ENCODE measurements around the gene ASCC3.

Gene ASCC3

DNA sequence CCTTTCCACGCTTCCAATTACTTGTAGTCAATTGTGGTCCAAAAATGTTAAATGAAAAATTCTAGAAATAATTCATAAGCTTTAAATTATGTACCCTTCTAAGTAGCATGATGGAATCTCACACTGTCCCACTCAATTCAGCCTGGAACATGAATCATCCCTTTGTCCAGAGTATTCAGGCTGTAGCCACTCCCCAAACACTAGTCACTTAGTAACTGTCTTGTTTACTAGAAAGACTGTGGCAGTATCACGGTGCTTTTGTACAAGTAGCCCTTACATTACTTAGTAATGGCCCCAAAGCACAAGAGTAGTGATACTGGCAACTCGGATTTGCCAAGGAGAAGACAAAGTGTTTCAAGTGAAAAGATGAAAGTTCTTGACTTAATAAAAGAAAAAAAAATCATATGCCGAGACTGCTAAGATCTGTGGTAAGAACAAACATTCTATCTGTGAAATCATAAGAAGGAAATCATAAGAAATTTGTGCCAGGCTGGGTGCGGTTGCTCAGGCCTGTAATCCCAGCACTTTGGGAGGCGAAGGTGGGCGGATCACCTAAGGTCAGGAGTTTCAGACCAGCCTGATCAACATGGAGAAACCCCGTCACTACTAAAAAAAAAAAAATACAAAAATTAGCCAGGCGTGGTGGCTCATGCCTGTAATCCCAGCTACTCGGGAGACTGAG lies 247.9 kb downstream of the ASCC3 start:
- no peak for DNase-seq

DNA sequence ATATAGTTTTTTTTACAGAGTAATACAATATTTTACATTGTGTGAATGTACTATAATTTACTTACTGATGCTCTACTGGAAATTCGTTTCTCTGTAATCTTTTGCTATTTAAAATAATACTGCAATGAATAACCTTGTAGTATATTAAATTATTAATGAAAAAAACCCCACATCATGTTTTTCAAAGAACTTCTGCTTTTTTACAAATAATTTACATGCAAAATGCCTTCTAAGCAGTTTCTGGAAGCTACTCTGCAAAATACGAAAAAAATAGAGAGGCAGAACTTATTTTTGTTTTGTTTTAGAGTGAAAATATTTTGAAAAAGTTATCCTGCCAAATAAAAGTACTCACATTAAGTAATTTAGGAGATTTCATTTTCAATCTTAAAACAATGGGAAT lies 250.6 kb downstream of the ASCC3 start:
- DNase-seq = no peak

DNA sequence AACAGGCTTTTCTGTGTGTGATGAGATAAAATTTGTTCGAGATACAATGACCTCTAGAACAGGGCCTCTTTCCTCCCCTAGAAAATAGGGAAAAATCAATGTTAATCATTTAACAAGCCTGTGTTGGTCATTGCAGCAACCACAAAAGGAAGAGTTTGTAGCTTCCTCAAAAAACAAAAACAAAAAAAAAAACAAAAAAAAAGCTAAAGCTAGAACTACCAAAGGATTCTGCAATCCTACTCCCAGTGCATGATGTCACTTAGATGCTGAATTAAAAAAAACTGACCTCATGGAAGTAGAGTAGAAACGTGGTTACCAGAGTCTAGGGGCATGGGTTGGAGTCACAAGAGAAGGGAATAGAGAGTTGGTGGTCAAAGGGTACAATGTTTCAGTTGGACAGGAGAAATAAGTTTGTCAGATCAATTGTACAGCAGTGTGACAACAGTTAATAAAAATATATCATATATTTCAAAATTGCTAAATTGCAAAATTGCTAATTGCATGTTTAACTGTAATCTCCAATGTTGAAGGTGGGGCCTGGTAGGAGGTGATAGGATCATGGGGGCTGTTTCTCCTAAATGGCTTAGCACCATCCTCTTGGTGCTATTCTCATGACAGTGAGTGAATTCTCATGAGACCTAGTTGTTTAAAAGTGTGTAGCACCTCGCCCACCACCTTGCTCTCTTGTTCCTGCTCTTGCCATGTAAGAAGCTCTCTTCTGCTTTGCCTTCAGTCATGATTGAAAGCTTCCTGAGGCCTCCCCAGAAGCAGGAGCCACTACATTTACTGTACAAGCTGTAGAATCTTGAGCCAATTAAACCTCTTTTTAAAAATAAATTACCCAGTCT lies 253.0 kb downstream of the ASCC3 start:
- no peak for DNase-seq

DNA sequence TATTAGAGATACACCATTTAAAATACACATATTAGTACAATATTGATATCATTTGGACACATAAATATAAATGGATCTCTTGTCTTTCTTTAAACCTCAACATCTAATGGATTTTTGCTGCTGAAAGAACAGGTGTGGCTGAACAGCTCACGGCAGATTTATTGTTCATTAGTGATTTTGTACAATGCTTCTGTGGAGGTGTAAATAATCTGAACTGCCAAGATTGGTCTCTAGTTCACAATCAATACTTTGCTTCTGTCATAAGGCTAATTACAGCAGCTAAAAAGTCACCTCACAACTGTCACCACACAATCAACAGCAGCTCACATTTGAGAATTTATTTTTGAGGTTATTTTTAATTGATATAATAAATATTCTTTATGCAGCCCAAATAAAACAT lies 254.4 kb downstream of the ASCC3 start:
- no peak for DNase-seq

DNA sequence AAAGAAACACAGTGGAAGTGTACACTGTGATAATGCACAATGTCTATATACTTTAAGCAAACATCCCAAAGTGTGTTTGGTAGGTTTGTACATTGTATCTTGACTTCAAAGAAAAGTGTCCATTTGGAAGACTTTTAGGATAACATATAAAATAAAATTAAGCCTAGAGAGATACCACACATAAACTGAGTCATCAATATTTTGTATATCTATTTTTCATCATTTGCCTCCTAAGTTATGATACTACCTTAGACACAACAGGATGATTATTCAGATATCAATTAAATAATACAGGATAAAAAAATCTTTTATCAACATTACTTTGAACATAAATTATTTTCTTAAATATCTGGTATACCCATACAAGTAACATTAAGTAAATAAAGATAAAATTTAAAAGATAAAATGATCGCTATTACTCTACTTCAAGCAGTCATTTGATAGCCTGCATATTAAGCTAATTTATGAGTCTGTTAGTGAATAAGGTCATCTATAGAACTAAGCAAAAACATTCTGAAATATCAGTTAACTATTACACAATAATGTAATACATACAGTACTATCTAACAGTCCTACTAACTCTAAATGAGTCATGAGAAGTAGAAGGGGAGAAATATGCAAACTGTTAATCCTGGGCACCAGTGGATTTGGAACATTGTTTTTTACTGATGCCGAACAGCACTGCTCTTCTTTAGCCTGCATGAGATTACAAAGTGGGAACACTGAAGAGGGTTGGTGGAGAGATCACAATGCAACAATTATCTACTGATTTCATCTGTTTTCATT lies 258.0 kb downstream of the ASCC3 start:
- no peak for DNase-seq

DNA sequence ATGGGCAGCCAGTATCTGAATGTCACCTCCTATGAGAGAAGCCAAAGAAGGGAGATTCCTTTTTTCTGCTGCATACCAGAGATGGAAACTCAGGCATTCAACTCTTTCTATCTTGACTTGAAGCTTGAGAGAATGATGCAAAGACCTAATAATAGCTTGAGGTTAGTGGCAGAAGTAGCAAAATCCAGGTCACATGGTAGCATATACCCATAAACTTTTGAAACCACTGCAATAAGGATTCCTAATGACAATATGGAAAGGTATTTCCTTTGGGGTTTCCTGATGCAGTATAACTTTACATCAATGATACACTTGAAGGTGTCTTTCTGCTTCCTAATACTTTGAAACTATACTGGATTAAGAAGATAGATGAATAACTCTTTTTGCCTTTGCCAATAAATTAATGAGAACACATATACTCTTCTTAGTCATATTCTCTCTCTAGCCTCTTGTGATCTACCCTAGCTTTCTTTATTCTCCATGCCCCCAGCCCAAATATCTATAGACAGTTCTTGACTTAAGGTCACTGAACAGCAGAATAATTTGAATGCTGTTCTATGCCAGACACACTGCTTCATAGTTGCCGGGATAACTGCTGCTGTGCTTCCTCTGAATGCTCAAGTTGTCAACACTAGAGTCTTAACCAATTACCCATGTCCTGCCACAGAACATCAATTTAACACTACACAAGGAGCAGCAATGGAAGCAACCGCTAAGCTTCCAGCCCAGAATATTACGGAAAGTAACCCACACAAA lies 260.9 kb downstream of the ASCC3 start:
- DNase-seq = no peak

DNA sequence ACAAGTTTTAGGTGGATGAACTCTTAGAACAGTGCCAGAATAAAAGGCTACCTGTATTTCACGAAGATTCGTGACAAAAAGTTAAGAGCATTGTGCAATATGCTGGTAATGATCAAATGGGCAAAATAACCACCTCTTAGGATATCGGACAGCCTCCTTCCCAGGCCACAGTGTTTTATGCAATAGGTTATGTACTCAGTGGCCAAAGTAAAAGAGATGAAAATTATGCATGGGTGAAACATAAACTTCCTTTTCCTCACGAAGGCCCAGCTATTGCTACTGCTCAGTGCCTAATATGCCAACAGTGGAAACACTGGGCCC lies 262.8 kb downstream of the ASCC3 start:
- DNase-seq = no peak

DNA sequence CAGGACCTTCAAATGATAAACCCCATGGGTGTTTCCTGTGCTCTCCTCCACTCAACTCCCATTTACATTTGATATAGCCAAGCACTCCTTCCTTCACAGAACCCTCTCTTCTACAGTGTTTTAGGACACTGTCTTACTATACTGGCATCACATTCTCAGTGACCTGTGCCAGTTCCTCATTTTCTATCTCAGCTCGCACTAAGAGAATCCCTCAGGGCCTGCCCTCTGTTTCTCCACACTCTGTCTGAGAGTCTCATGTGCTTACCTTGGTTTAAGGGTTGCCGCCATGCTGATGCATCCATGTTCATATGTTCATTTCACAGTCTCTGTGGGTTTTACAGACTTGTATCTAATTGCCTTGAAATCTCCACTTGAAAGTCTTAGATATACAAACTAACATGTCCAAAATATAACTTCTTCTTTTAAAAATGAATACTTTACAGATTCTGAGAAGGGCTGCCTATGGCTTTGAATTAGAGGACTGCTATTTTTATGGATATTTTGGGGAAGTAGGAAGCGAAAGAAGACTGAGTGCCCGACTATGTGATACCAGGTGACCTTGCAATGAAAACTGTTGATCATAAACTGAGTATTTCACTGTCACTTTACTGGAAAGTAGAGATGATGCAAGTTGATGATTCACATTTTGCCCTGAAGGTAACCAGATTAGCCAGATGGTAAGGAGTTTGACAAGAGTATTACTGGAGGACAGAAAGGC lies 263.3 kb downstream of the ASCC3 start:
- no peak for DNase-seq

DNA sequence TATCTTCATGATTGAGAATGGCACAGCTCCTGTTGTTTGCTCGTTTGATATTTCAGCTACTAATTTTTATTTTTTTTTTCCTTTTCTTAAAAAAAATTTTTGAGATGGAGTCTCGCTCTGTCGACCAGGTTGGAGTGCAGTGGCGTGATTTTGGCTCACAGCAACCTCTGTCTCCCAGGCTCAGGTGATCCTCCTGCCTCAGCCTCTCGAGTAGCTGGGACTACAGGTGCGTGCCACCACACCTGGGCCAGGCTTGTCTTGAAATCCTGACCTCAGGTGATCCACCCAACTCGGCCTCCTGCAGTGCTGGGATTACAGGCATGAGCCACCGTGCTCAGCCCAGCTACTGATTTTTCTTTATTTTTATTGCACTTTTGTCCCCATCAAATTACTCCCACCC lies 266.2 kb downstream of the ASCC3 start:
- DNase-seq = no peak

DNA sequence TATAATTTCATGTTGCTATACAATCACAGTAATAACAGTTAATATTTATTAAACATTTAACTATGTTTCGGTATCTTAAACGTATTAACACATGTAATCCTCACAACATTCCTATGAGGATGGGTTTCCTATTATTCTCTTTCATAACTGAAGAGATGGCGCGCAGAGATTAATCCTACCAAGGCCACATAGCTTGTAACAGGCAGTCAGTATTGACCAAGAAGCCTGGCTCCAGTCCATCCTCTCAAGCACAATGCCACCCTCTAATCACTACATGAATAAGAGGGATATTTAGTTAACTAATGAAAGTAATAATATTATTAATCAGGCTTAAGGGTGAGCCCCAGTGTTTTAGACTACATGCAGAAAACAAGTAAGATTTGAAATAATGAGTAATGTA lies 266.7 kb downstream of the ASCC3 start:
- no peak for DNase-seq

DNA sequence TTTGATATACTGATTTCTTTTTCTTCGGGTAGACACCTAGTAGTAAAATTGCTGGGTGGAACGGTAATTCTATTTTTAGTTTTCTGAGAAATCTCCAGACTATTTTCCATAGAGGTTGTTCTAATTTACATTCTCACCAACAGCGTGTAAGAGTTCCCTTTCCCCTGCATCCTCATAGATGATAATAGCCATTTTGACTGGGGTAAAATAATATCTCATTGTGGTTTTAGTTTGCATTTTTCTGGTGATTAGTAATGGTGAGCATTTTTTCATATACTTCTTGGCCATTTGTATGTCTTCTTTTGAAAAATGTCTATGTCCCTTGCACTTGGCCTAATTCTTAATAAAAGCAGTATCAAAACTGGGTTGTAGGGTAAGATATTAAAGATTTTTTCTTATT lies 267.5 kb downstream of the ASCC3 start:
- no peak for DNase-seq

DNA sequence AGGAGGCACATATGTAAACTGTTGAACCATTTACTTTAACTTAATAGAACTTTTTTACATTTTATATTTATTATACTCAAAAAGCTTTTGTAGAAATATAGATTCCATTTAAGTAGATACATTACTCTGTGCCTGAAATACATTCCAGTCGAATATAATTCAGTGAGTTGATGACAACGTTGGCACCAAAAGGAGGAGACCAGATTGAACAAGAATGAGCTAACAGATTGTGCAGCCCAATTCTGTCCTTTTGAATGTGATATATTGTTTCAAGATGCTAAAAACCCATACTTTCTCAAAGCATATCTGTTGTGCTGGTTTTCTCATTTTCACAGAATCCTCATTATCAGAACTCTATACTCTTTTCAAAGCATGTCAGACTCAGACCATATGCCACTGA lies 269.0 kb downstream of the ASCC3 start:
- DNase-seq = no peak

DNA sequence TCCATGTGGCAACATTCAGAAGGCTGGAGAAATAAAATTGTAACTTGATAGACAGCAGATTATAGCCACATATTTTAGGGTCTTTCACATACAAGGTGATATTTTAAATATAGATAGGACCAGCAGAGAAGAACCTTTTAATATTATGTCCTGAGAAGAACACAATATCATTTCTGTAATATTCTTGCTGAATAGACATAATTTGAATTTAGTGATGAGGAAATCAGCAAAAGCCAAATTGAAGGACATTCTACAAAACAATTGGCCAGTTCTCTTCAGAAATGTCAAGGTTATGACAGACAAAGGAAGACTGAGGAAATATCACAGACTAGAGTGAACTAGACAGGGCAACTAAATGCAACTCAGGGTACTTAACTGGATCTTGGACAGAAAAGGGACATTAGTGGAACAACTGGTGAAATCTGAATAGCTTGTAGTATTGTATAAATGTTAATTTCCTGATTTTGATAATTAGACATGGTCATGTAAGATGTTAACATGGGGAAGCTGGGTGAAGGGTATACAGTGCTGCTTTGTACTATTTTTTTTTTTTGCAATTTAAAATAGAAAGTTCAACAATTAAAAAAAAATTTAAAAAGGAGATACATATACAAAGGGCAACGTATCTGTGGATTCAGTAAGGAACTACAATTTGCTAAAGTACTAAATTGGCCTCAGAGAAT lies 281.9 kb downstream of the ASCC3 start:
- no peak for DNase-seq

DNA sequence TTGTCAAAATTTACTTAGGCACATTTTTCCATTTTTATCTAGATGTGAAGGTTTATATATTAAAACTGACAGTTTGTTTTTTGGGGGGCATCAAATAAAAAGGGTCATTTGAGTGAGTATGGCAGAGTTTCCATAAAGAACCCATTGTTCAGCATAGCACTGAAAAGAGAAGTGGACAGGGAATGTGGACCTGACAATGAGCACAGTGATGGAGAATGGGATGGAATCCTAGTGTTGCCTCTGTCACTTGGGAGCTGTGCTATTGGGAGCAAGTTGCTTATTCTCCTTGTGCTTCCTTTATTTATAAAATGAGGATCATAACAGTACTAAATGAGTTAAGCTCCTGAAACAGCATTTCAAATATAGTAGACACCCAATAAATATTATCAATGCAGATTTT lies 285.7 kb downstream of the ASCC3 start:
- DNase-seq = no peak

DNA sequence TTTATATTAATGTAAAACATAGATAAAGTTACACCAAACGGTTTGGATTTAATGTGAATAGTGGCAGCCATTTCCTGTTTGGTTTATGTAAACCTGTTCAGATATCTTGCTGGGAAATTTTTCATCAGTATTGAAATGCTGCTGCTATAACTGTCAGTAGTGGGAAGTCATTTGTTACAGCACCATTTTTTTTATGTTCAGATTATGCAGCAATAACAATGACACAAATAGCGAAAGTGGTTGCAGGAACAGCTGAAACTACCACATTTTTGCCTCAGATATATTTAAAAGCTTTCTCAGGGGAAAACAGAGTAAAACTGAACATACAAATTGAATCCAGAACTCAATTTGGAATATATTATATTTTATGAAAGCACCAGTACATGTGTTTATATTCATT lies 287.6 kb downstream of the ASCC3 start:
- no peak for DNase-seq

DNA sequence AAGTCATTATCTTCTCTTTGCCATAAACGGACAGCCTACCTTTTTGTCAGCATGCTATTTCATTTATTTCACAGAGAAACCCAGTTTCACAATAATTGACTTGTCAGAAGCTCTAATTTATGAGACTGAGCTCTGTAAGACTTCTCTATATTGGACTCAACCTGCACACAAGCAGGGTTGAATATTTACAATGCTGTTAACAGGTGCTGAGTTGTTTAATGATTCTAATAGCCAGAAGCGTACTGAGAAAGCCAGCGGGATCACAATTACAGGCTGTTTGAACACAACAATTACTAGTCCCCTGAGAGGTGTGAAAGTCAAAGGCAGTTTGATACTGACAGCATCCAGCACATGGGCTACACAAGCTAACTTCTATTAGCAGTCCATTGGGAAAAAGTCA lies 288.2 kb downstream of the ASCC3 start:
- no peak for DNase-seq

DNA sequence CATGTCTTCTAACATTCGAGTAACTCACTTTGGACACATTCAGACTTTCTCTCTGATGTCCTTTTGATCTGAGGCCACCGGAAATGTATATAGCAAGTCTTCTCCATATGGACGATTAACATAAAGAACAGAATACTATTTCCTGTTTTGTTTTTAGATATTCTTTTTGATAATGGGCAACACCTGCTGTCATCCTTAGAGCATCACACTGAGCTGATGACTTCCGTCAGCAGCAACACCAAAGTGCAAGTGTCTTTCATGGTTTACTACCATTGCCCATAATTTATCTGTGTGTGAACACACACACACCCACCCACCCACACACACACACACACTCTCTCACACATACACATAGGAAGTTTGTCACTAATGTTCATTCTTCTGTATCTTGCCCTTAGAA lies 303.7 kb downstream of the ASCC3 start:
- DNase-seq = no peak

DNA sequence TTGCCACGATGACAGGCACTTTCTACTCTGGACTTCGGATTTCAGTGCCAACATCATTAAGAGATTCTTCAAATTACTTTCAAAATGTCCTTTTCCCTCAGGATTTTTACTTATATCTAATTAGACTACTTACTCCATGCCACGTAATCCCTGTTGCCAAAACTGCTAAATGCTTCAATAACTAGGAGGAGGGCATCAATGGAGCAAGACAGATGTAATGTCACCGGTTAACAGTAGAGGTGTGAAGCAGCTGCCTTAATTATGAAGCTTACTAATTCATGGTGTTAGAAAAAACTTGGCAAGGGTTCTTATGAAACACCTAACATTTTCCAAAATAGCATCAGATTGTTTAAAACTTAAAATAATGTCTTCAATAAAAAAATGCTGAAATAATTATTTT lies 305.2 kb downstream of the ASCC3 start:
- no peak for DNase-seq

DNA sequence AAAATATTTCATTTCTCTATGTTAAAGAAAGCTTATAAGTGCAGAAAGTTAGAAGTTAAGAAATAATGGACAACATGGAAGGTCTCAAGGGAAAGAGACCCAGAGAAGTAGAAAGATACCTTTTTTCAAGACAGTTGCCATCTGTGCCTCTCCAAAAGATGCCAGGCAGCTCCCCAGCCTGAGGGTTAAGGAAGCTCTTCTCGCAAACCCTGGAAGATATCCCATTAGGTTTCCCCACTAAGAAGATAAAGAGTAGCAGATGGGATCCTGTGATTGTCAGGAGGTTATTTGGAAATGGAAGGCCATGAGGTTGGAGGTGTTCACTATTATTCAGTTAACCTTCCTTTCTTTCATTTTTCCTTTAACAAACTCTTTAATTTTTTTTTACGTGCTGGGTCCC lies 306.3 kb downstream of the ASCC3 start:
- DNase-seq = no peak

DNA sequence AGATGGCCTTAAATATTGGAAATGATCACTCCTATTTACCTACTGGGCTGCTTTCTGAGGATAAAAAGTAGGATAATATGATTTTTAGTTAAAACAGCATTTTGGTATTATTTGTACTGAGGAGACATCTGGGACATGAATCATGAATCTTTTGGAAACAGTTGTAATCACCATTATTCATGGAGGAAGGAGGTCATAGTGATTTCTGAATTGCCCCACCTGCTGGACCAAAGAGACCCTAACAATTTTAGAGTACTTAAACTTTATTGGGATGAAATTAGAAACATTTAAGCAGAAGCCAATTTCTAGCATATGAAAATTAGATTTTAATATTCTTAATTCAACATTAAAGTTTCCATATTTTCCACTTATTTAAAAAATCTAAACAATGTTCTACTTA lies 308.0 kb downstream of the ASCC3 start:
- DNase-seq = no peak

DNA sequence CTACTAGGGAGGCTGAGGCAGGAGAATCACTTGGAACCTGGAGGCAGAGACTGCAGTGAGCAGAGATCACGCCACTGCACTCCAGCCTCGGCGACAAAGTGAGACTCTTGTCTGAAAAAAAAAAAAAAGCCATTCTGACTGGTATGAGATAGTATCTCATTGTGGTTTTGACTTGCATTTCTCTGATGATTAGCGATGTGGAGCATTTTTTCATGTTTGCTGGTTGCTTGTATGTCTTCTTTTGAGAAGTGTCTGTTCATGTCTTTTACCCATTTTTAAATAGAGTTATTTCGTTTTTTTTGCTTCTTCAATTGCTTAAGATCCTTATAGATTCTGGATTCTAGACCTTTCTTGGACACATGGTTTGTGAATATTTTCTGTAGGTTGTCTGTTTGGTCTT lies 312.9 kb downstream of the ASCC3 start:
- no peak for DNase-seq

DNA sequence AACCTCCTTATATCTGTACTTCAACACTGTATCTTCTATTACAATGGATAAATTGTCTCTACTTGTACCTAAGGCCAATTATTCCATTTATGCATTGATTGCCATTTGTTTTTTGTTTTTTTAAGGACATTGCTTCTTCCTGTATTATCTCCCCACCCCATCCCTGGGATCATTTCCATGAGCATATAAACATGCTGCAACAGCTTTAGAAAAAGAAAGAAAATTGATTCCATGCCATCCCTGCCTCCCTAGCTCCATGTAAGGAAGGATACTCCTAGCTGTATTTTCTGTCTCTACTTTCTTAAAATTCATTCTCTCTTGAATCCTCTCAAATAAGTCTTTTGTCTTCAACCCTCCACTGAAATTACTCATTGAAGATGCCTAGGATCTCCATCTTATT lies 314.6 kb downstream of the ASCC3 start:
- DNase-seq = no peak
